ENCODE measurements around the gene LAX1.

GRCh38 chr1:203744075-203744972 lies 20.7 kb upstream of the LAX1 start:
- no peak for TF ChIP-seq CTCF (IDR thresholded peaks at IDR 0.05; ENCODE audit: low read depth, low read length, poor library complexity, severe bottlenecking)
- no peak for TF ChIP-seq EZH2phosphoT487 (IDR thresholded peaks at IDR 0.05; ENCODE audit: borderline replicate concordance, low read length)

Measured in DOHH2 (cell line).